OCI-LY3 (cell line): Measurements from ENCODE around the gene TMEM260.
"Not testable (repeated sequence)": the region's sequence is repeated elsewhere in the genome, so short reads cannot be mapped to it uniquely, and the experiment has no call there.

Experiments used
- H2AFZ ChIP-seq: fragments of 200-600, 300-600 bp; shearing (Covaris generic); 2 replicates; pipeline ENCODE4 v1.6.0; 2014; ENCODE audit warnings: antibody characterized with exemption, low read depth, low read length
- H3K27ac ChIP-seq: fragments of 200-600, 300-600 bp; sonication (generic); 2 replicates; pipeline ENCODE4 v1.5.1; 2014; ENCODE audit warnings: mild to moderate bottlenecking, low read length, moderate library complexity, mixed read lengths
- H3K27me3 ChIP-seq: fragments of 200-600, 300-600 bp; sonication (generic); 2 replicates; pipeline ENCODE4 v1.6.1; 2014; ENCODE audit warnings: low read depth, low read length, mixed read lengths
- H3K36me3 ChIP-seq: fragments of 200-600, 300-600 bp; sonication (generic); replicated peaks from 2 replicates; pipeline ENCODE3; 2014; ENCODE audit warnings: low read depth, low read length, mixed read lengths
- H3K4me1 ChIP-seq: fragments of 300-600, 200-600 bp; sonication (generic); 2 replicates; pipeline ENCODE4 v1.6.1; 2014; ENCODE audit warnings: low read length, mixed read lengths
- H3K4me2 ChIP-seq: fragments of 200-600, 300-600 bp; sonication (generic); 2 replicates; pipeline ENCODE4 v1.6.1; 2014; ENCODE audit warnings: low read length, mixed read lengths
- H3K4me3 ChIP-seq: fragments of 300-600, 200-600 bp; sonication (generic); 2 replicates; pipeline ENCODE4 v1.5.1; 2014; ENCODE audit warnings: antibody characterized with exemption, mild to moderate bottlenecking, low read length, moderate library complexity
- H3K79me2 ChIP-seq: fragments of 300-600, 200-600 bp; shearing (Covaris generic); 2 replicates; pipeline ENCODE4 v1.6.1; 2014; ENCODE audit warnings: mild to moderate bottlenecking, low read length, mixed read lengths
- H3K9ac ChIP-seq: fragments of 300-600, 200-600 bp; shearing (Covaris generic); 2 replicates; pipeline ENCODE4 v1.6.0; 2014; ENCODE audit warnings: mild to moderate bottlenecking, low read length, moderate library complexity
- H3K9me3 ChIP-seq: fragments of 200-600, 300-600 bp; shearing (Covaris generic); 2 replicates; pipeline ENCODE4 v1.6.1; 2014; ENCODE audit warnings: low read length, mixed read lengths; ENCODE audit not compliant: insufficient read depth
- H4K20me1 ChIP-seq: fragments of 200-600, 300-600 bp; sonication (generic); 2 replicates; pipeline ENCODE4 v1.6.1; 2016; ENCODE audit warnings: low read length, mixed read lengths; ENCODE audit not compliant: insufficient read depth
- CTCF ChIP-seq: fragments of 200-600, 300-600 bp; sonication (generic); IDR thresholded peaks from 2 replicates; pipeline ENCODE4 v1.5.1; 2014; ENCODE audit warnings: antibody characterized with exemption, low read length, low read depth
- EZH2phosphoT487 ChIP-seq: fragments of 200-600 bp; shearing (Covaris generic); IDR thresholded peaks from 2 replicates; pipeline ENCODE4 v1.6.1; 2018; ENCODE audit warnings: antibody characterized with exemption, mixed run types, low read depth

Gene TMEM260

GRCh38 chr14:56608689-56609088, 29.1 kb downstream of the TMEM260 start:
- Histone ChIP-seq H3K9ac (no peak overlapping the region), H3K4me3 (no peak overlapping the region), H3K9me3 (no peaks in the 10 kb centered on the region), H3K27me3 (no peaks in the 10 kb centered on the region), H3K36me3 (peaks cover 12% of the 10 kb centered on the region), H3K79me2 (no peaks in the 10 kb centered on the region), H3K4me2 (no peak overlapping the region), H4K20me1 (no peaks in the 10 kb centered on the region), H3K27ac (no peak overlapping the region), H2AFZ (no peak overlapping the region), H3K4me1 (no peaks in the 10 kb centered on the region)
- TF ChIP-seq EZH2phosphoT487 (no peak), CTCF (no peak)

GRCh38 chr14:56611663-56612062, 32.1 kb downstream of the TMEM260 start:
- not testable (repeated sequence) for H3K4me3 ChIP-seq, H3K27ac ChIP-seq, H3K9me3 ChIP-seq, H3K27me3 ChIP-seq, H4K20me1 ChIP-seq, H3K79me2 ChIP-seq, H2AFZ ChIP-seq, H3K9ac ChIP-seq, H3K4me1 ChIP-seq, H3K4me2 ChIP-seq
- H3K36me3 ChIP-seq: peaks cover 12% of the 10 kb centered on the region

GRCh38 chr14:56617084-56617483, 37.5 kb downstream of the TMEM260 start:
- Histone ChIP-seq H3K79me2 (no peaks in the 10 kb centered on the region), H3K9me3 (no peaks in the 10 kb centered on the region), H3K36me3 (peaks cover 15% of the 10 kb centered on the region), H3K27me3 (no peaks in the 10 kb centered on the region), H3K27ac (no peak overlapping the region), H3K4me3 (no peak overlapping the region), H3K4me2 (no peak overlapping the region), H3K4me1 (no peaks in the 10 kb centered on the region), H2AFZ (no peak overlapping the region), H4K20me1 (no peaks in the 10 kb centered on the region), H3K9ac (no peak overlapping the region)
- TF ChIP-seq CTCF (no peak), EZH2phosphoT487 (no peak)

- no peak for TF ChIP-seq EZH2phosphoT487
- no peak for TF ChIP-seq CTCF
- H4K20me1 ChIP-seq: no peaks in the 10 kb centered on the region
- no peak overlapping the region for H3K4me2 ChIP-seq
- H3K79me2 ChIP-seq: no peaks in the 10 kb centered on the region
- no peak overlapping the region for H2AFZ ChIP-seq
- H3K4me3 ChIP-seq: no peak overlapping the region
- no peaks in the 10 kb centered on the region for H3K4me1 ChIP-seq
- peaks cover 7% of the 10 kb centered on the region; the same call in 1 of the 2 replicates for H3K9me3 ChIP-seq
- no peak overlapping the region for H3K27ac ChIP-seq
- no peak overlapping the region for H3K9ac ChIP-seq
- no peaks in the 10 kb centered on the region for H3K27me3 ChIP-seq
- peaks cover 42% of the 10 kb centered on the region for H3K36me3 ChIP-seq
These were observed 51.1 kb downstream of the TMEM260 start for GRCh38 chr14:56630707-56631106.

GRCh38 chr14:56632195-56632594, 52.6 kb downstream of the TMEM260 start:
- H3K4me2 ChIP-seq: no peak overlapping the region
- no peaks in the 10 kb centered on the region for H3K79me2 ChIP-seq
- H3K27me3 ChIP-seq: no peaks in the 10 kb centered on the region

More at GRCh38 chr14:56632195-56632594, 52.6 kb downstream of the TMEM260 start:
- Histone ChIP-seq H4K20me1 (no peaks in the 10 kb centered on the region), H2AFZ (no peak overlapping the region), H3K36me3 (peaks cover 55% of the 10 kb centered on the region), H3K4me3 (no peak overlapping the region), H3K27ac (no peak overlapping the region), H3K9me3 (peaks cover 7% of the 10 kb centered on the region; the same call in 1 of the 2 replicates), H3K9ac (no peak overlapping the region), H3K4me1 (no peaks in the 10 kb centered on the region)
- no peak for TF ChIP-seq CTCF
- TF ChIP-seq EZH2phosphoT487: no peak
